Measurements from ENCODE around the gene MYOM1. TPM values are rescaled to one million over a fixed set of nuclear protein-coding genes. Genes with fewer than 3 reads are reported as not detected.

MYOM1 gene
- total RNA-seq, 2 experiments from 2014 or later, result 0.59 to 0.91 TPM

DNA sequence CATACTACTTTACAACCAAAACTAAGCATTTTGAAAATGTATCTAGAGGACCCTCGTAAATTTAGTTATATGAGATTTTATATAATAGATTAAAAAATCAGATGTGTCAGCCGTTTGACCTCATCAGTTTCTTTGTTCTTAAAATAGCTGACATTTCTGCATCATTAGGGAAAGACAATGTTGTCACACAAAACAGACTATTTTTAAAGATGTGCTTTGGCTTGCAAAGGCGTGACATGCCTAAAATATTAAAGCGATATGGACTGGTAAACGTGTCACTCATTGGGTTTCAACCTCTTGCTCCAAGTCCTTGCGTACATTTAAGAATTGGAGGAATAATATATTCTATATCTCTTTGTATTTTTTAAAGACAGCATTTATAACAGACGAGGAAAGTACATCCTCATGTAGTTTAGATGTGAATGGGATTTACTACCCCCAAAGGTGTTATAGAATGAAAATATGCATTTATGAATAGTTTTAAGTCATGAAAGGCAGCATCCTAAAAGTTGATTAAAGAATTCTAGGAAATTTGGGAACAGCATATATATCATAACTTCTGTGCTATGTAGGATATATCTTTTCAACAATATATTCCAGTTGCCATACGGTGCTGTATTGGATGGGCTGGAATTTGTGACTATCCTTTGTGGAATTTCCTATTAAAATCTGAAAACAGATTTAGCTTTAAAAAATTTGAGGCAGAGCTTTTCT is 31.6 kb upstream of the MYOM1 start:
- POLR2A ChIA-PET, result interaction anchor here (0.5 to 2.4 kb wide), 5 partner anchors 10 to 457 kb away, joined by 3 to 14 read pairs (median 6); partner anchors contain the start of gene MYL12B
- CTCF ChIA-PET, result interaction anchor here (0.6 to 1.0 kb wide), 3 partner anchors 10 to 267 kb away, joined by 3 to 5 read pairs (median 3); no protein-coding TSS in a partner anchor

DNA sequence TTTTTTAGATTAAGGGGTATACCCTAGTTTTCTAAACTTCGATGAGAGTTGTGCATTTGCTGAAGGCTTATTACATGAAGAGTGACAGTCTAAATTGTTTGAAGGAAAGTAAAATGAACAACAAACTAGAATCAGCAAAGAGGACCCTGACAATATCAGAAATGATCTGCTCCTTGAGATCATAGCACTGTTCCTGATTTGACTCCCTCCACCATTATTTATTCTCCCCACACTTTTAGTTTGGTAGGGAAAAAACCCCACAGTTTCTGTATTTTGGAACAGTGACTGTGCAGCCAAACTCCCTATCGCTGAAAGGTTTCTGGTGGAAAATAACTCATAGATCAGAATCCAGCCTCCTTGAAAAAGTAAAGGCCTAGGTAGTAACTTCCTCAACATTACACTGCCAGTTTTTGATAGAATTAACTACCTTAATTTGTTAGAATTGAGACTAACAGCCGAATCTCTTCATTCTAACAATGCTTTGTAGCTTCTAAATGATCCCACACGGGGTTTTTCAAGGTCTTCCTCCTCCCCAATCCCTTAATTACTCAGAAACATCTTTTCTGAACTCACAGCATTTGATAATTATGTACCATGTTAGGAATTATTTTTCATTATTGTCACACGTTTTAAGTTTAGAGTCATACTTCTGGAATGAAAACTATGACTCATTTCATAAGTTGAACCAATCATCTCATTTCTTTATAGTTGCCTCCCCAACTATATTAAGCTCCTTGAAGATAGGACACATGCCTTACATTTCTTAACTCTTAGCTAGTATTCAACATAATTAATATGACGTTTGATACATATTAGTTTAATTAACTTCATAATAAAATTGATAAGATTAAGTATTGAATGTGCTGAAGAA is 30.7 kb upstream of the MYOM1 start:
- POLR2A ChIA-PET, result interaction anchor here (0.8 to 2.4 kb wide), 2 partner anchors 10 to 345 kb away, joined by 6 to 14 read pairs; partner anchors contain the start of gene MYL12B
- CTCF ChIA-PET, result interaction anchor here (0.6 to 1.2 kb wide), 5 partner anchors 10 to 266 kb away, joined by 3 to 5 read pairs (median 3); no protein-coding TSS in a partner anchor

DNA sequence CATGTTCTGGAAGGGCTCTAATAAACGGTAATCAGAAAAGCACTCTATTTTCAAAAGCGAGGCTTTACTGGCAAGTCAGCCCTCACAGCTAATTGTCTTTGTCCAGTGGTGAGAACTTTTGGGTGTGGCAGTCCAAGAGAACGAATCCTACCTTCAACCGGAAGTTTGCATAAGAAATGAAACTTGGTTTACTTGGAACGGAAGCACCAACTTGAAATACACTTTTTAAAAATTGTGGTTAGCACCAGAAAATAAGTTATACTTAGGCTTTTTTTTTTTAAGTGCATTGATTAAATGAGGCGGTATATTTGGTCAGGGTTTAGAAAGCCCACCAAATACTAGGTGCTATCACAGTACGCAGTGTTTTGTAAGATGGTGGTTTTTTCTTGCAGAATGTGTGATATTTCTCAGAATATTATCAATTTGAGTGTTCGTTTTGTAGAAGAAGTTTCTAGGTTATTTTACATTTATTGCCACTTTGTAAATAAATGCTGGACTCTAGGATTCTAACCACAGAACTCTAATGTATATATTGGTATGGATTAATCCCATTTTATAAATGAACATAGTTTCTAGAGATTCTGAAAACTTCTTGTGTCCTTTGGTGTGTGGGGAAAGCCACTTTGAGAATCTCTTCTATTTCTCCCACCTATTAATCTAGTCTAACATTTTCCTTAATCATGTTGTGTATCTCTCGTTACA is 29.0 kb upstream of the MYOM1 start:
- ChIA-PET POLR2A (interaction anchor here (0.8 to 2.4 kb wide), 7 partner anchors 12 to 593 kb away, joined by 3 to 14 read pairs (median 3); partner anchors contain the start of gene MYL12B), CTCF (interaction anchor here (1.1 to 1.7 kb wide), 3 partner anchors 12 to 202 kb away, joined by 3 to 4 read pairs (median 3); no protein-coding TSS in a partner anchor)

GRCh38 chr18:3248062-3248657 is 28.4 kb upstream of the MYOM1 start:
- POLR2A ChIA-PET, result interaction anchor here (0.8 to 1.6 kb wide), 9 partner anchors 13 to 592 kb away, joined by 3 to 5 read pairs (median 3); no protein-coding TSS in a partner anchor
- CTCF ChIA-PET, result interaction anchor here (1.1 to 1.7 kb wide), 2 partner anchors 96 to 203 kb away, joined by 3 to 4 read pairs; no protein-coding TSS in a partner anchor

GRCh38 chr18:3247240-3248061 is 27.7 kb upstream of the MYOM1 start, which contains the start of gene MYL12A:
TSS of gene MYL12A (plus strand) at chr18:3247801. CDS start at chr18:3253248, 5,447 bp downstream.
- ChIA-PET POLR2A (interaction anchor here (0.8 to 1.6 kb wide), 10 partner anchors 14 to 591 kb away, joined by 3 to 5 read pairs (median 4); no protein-coding TSS in a partner anchor), CTCF (interaction anchor here (0.6 to 2.1 kb wide), 8 partner anchors 14 to 249 kb away, joined by 3 to 8 read pairs (median 4); partner anchors contain the start of gene MYL12B)

GRCh38 chr18:3246635-3247239 is 27.0 kb upstream of the MYOM1 start:
- ChIA-PET POLR2A (interaction anchor here (1.0 to 1.6 kb wide), 3 partner anchors 251 to 289 kb away, joined by 4 read pairs; no protein-coding TSS in a partner anchor), CTCF (interaction anchor here (0.6 to 2.4 kb wide), 27 partner anchors 13 to 469 kb away, joined by 3 to 17 read pairs (median 4); partner anchors contain the start of gene MYL12B)

DNA sequence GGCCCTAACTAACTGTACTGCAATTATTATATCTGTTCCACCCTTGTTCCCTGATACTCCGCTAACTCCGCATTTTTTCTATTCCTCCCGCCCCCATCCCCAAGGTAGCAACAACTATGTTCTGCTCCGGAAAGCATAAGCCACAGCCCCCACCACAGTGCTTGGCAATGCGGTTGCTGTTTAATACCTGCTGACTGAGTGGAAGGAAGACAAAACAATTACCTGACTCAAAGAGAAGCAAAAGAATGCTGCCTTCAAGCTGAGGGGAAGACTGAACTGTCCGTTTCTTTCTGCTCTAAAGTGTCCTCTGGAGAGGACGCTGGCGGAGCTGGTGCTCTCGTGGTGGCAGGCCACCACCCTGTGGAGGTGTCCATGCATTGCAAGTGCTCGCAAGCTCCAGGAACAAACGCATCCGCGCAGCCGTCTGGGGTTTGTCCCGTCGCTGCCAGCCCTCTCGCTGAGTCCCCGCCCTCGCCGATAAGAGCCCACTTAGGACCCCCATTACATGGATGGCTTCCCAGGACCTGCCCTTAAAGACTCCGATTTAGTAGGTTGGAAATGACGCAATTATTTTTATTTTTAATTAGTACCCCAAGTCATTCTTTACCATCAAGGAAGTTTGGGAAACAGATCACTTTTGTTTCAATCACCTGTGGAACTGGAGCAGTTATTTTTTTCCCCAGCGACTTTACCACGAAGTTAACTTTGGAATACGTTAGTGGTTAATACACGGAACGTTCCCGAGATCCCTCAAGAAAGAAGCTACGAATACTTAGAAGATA is 26.3 kb upstream of the MYOM1 start:
- ChIA-PET CTCF (interaction anchor here (0.6 to 2.4 kb wide), 32 partner anchors 12 to 469 kb away, joined by 3 to 17 read pairs (median 4); partner anchors contain the start of gene MYL12B), POLR2A (interaction anchor here (0.5 to 1.1 kb wide), 3 partner anchors 132 to 406 kb away, joined by 3 to 4 read pairs (median 3); no protein-coding TSS in a partner anchor)

DNA sequence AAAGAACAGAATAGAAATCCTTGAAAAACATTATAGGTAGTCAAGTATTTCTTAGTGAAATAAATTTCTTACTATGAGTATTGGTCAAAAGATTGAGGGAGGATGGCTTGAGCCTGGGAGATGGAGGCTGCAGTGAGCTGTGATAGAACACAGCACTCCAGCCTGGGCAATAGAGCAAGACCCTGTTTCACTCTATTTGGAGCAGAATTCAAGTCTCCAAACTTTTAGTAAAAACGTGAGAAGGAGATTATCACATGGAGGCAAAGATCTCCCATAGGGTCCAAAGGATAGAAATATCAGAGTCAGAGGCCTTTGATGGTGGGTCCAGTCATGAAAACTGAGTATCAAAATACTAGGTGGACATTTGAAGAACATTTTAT is 25.4 kb upstream of the MYOM1 start:
- POLR2A ChIA-PET, result no interaction called here
- CTCF ChIA-PET, result interaction anchor here (0.9 to 2.4 kb wide), 13 partner anchors 11 to 468 kb away, joined by 3 to 17 read pairs (median 5); no protein-coding TSS in a partner anchor

DNA sequence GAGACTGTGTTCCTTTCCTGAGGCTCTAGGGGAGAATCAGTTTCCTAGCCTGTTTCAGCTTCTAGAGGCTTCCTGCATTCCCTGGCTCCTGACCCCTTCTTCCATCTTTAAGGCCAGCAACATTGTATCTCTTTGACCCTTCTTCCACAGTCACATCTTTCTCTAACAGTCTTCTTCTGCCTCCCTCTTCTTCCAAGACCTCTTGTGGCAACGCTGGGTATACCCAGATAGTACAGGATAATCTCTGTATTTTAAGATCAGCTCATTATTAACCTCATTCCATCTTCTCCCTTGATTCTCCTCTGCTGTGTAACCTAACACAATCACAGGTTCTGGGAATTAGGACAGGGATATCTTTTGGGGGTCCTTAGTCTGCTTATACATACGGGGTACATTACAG is 19.0 kb upstream of the MYOM1 start:
- POLR2A ChIA-PET, result no interaction called here
- CTCF ChIA-PET, result no interaction called here

GRCh38 chr18:3236470-3236869 is 16.7 kb upstream of the MYOM1 start:
- ChIA-PET POLR2A (no interaction called here), CTCF (no interaction called here)

GRCh38 chr18:3235846-3236245 is 16.1 kb upstream of the MYOM1 start:
- CTCF ChIA-PET, result no interaction called here
- POLR2A ChIA-PET, result no interaction called here

- ChIA-PET POLR2A (no interaction called here), CTCF (interaction anchor here (0.8 to 1.5 kb wide), 3 partner anchors 11 to 240 kb away, joined by 3 to 4 read pairs (median 4); no protein-coding TSS in a partner anchor)
Observed at GRCh38 chr18:3234457-3234856, 14.7 kb upstream of the MYOM1 start.

GRCh38 chr18:3233433-3234168 is 13.8 kb upstream of the MYOM1 start:
- ChIA-PET CTCF (interaction anchor here (0.8 to 1.5 kb wide), 2 partner anchors 12 to 239 kb away, joined by 3 to 4 read pairs; no protein-coding TSS in a partner anchor), POLR2A (no interaction called here)

DNA sequence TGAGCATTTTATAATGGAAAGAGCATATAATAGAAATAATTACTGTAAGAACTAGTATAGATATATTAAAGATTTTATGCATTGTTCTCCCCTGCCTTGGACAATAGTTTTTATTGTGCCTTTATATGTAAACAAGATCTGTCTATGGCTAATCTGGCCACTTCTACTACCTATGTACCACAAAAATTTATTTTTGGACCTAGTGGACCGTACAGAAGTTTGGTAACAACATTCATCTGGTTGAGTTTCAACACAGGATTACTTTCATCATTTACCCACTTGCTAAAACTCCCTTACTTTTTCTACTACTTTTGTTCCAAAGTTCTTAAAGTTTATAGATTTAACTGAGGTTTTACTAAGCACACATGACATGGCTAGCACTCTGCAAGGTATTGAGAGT is 13.2 kb upstream of the MYOM1 start:
- ChIA-PET POLR2A (no interaction called here), CTCF (no interaction called here)

Data from activated CD8-positive, alpha-beta memory T cell treated with anti-CD3 and anti-CD28 coated beads for 36 hours (primary cell).